Activated CD4-positive, alpha-beta T cell treated with anti-CD3 and anti-CD28 coated beads for 36 hours (primary cell): ENCODE results near the gene TAF4. TPM values are rescaled to one million over a fixed set of nuclear protein-coding genes. Genes with fewer than 3 reads are reported as not detected.
"Not testable (repeated sequence)": the region's sequence is repeated elsewhere in the genome, so short reads cannot be mapped to it uniquely, and the experiment has no call there.

Experiments used
- ATAC-seq: fragments of 200-7000 bp; cut with Tn5 transposase; one replicate; pipeline ENCODE4 v1.10.0; 2021; ENCODE audit warnings: mild to moderate bottlenecking, moderate library complexity
- CTCF ChIA-PET: fragments of 350-600 bp; sonication (Branson Sonifier 250); formaldehyde crosslinking; loops from one replicate; lab custom pipeline; 2021; ENCODE audit warnings: antibody characterized with exemption; lab: Charles Lee
- POLR2A ChIA-PET: fragments of 350-600 bp; sonication (Branson Sonifier 250); formaldehyde crosslinking; loops from one replicate; lab custom pipeline; 2021; ENCODE audit warnings: antibody characterized with exemption, inconsistent platforms; lab: Charles Lee
- DNase-seq: peaks from one replicate; pipeline ENCODE4 v3.0.0-alpha.2; 2020
- H3K27ac Mint-ChIP-seq: one replicate; pipeline ENCODE4 v1.8.0; 2021; ENCODE audit warnings: mixed read lengths
- H3K27me3 Mint-ChIP-seq: one replicate; pipeline ENCODE4 v1.8.0; 2021; ENCODE audit warnings: mixed read lengths
- H3K36me3 Mint-ChIP-seq: one replicate; pipeline ENCODE4 v1.8.0; 2021; ENCODE audit warnings: low read depth, mixed read lengths
- H3K4me1 Mint-ChIP-seq: one replicate; pipeline ENCODE4 v1.8.0; 2021; ENCODE audit warnings: mixed read lengths
- H3K4me3 Mint-ChIP-seq: one replicate; pipeline ENCODE4 v1.8.0; 2021; ENCODE audit warnings: mild to moderate bottlenecking, moderate library complexity, mixed read lengths
- H3K9me3 Mint-ChIP-seq: one replicate; pipeline ENCODE4 v1.8.0; 2021; ENCODE audit warnings: low read depth, mixed read lengths
- intact Hi-C, 2 experiments: fragments of 100-400 bp; cut with DNase I in 1 of 2; cut with micrococcal nuclease in 1 of 2; formaldehyde crosslinking; loops; one replicate each; pipeline versions ENCODE4 v1.14.2 to v1.15.1; 2022 to 2024; cut with DNase I, micrococcal nuclease
- total RNA-seq, 2 experiments: library from RNA; stranded (reverse); gene quantifications; one replicate each; pipeline ENCODE4 v1.2.3, GENCODE V29; 2021

The TAF4 gene
- total RNA-seq, 2 experiments from 2014 or later, result 15.4 to 27.1 TPM

DNA sequence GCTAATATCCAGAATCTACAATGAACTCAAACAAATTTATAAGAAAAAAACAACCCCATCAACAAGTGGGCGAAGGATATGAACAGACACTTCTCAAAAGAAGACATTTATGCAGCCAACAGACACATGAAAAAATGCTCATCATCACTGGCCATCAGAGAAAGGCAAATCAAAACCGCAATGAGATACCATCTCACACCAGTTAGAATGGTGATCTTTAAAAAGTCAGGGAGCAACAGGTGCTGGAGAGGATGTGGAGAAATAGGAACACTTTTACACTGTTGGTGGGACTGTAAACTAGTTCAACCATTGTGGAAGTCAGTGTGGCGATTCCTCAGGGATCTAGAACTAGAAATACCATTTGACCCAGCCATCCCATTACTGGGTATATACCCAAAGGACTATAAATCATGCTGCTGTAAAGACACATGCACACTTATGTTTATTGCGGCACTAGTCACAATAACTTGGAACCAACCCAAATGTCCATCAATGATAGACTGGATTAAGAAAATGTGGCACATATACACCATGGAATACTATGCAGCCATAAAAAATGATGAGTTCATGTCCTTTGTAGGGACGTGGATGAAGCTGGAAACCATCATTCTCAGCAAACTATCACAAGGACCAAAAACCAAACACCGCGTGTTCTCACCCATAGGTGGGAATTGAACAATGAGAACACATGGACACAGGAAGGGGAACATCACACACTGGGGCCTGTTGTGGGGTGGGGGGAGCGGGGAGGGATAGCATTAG, 6.2 kb upstream of the TAF4 start:
- Mint-ChIP-seq H3K9me3 (peaks cover 18% of the 10 kb centered on the region), H3K4me1 (peaks cover 17% of the 10 kb centered on the region)
- H3K27me3 Mint-ChIP-seq, H3K4me3 Mint-ChIP-seq, ATAC-seq, H3K27ac Mint-ChIP-seq, DNase-seq, POLR2A ChIA-PET, intact Hi-C loops, H3K36me3 Mint-ChIP-seq: not testable (repeated sequence)
- CTCF ChIA-PET, result interaction anchor here (1.2 kb wide), 1 partner anchor 18 kb away, joined by 4 read pairs; no protein-coding TSS in a partner anchor

DNA sequence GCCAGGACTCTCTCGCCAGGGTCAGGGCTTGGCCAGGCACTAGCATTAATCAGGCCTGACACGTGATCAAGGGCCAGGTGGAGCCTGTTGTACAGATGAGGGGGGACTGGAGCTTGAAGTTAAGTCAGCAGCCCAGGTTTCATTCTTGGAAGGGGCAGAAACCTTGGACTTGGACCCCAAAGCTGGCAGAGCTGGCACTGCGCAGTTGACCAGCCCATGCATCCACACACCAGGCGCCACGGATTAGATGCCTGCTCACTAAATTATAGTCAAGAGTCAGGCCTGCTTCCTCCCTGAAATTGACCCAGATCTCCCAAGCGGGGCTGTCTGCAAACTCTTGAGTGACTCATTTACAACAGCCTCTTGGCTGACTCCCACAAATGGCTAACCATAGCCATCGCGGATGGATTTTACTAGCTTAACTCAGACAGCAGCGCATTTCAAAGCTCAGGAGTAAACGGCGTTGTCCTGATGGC, 4.1 kb upstream of the TAF4 start:
- H3K9me3 Mint-ChIP-seq, result peaks cover 12% of the 10 kb centered on the region
- no peak overlapping the region for H3K4me3 Mint-ChIP-seq
- no peak for ATAC-seq
- CTCF ChIA-PET, result no interaction called here
- intact Hi-C loops, result loop anchor here in 1 of 2 experiments (5.0 to 10.0 kb wide), 2 partner anchors 338 to 725 kb away; partner anchors contain the start of genes CABLES2 and MRGBP
- no peak for DNase-seq
- H3K36me3 Mint-ChIP-seq, result peaks cover 2% of the 10 kb centered on the region
- H3K27me3 Mint-ChIP-seq, result no peaks in the 10 kb centered on the region
- H3K27ac Mint-ChIP-seq, result no peak overlapping the region
- peaks cover 19% of the 10 kb centered on the region for H3K4me1 Mint-ChIP-seq
- POLR2A ChIA-PET, result no interaction called here

DNA sequence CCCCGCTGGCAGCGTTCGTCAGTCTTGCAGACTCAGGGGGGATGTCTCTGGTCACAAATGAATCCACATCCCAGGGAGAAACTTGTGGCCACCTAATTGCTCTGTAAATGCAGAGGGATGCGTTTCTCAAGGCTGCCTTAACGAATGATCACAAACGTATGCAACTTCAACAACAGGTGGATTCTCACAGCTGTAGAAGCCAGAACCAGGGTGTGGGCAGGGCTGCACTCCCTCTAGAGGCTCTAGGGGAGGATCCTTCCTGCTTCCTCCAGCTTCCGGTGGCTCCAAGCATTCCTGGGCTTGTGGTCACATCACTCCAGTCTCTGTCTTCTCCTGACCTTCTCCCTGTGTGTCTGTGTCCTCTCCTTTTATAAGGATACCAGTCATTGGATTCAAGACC, 3.3 kb upstream of the TAF4 start:
- ATAC-seq, result no peak
- intact Hi-C loops, result loop anchor here in 1 of 2 experiments (5.0 to 10.0 kb wide), 2 partner anchors 338 to 726 kb away; partner anchors contain the start of genes CABLES2 and MRGBP
- ChIA-PET CTCF (no interaction called here), POLR2A (interaction anchor here (0.7 kb wide), 1 partner anchor 1064 kb away, joined by 3 read pairs; no protein-coding TSS in a partner anchor)
- Mint-ChIP-seq H3K4me1 (peaks cover 21% of the 10 kb centered on the region), H3K9me3 (peaks cover 9% of the 10 kb centered on the region), H3K27ac (no peak overlapping the region), H3K27me3 (no peaks in the 10 kb centered on the region), H3K4me3 (no peak overlapping the region), H3K36me3 (peaks cover 2% of the 10 kb centered on the region)
- no peak for DNase-seq

DNA sequence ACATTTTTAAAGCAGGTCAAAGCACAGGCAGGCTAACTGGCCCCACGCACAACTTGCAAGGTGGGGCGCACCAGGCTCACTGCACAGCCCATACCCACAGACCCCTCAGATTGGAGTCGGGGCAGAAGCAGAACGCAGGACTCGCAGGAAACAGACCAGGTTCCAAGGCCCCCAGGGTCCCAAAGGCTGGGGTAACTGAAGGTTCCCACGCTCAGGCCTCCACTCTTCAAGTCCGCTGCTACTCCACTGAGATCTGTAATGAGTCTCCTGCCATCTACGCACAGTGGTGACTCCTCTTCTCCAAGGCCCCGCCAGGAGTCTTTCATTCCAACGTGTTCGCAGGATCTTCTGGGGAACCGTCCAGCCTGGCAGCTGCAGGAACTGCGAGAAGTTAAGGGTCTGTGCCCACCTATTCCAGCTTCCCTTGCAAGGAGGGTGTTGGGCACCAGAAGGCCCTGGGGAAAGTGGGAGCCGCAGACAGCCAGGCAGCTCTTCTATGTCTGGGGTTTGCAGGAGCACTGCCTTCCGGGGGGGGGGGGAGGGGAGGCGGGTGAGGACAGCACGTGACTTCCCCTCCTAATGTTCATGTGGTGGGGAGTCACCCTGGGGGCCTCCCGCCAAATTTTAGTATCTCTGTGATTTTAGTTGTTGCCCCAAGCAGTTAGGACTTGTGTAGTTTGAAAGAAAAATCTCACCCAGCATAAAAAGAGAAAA, 2.0 kb upstream of the TAF4 start:
- ATAC-seq, result no peak
- H3K27ac Mint-ChIP-seq, result peak overlapping the region; percentile 78
- peaks cover 2% of the 10 kb centered on the region for H3K36me3 Mint-ChIP-seq
- peak overlapping the region; percentile 72 for H3K4me3 Mint-ChIP-seq
- intact Hi-C loops, result loop anchor here (2.0 to 10.0 kb wide), 6 partner anchors 37 to 727 kb away; partner anchors contain the start of genes CABLES2 (in 1 of the 2), MRGBP (in 1 of the 2) and RPS21 (in 1 of the 2)
- ChIA-PET CTCF (interaction anchor here (0.9 to 1.2 kb wide), 2 partner anchors 57 to 68 kb away, joined by 3 read pairs; no protein-coding TSS in a partner anchor), POLR2A (interaction anchor here (1.1 to 1.8 kb wide), 2 partner anchors 41 to 54 kb away, joined by 3 to 14 read pairs; no protein-coding TSS in a partner anchor)
- DNase-seq, result peak; percentile 35
- H3K27me3 Mint-ChIP-seq, result no peaks in the 10 kb centered on the region
- no peaks in the 10 kb centered on the region for H3K9me3 Mint-ChIP-seq
- H3K4me1 Mint-ChIP-seq, result peaks cover 34% of the 10 kb centered on the region

DNA sequence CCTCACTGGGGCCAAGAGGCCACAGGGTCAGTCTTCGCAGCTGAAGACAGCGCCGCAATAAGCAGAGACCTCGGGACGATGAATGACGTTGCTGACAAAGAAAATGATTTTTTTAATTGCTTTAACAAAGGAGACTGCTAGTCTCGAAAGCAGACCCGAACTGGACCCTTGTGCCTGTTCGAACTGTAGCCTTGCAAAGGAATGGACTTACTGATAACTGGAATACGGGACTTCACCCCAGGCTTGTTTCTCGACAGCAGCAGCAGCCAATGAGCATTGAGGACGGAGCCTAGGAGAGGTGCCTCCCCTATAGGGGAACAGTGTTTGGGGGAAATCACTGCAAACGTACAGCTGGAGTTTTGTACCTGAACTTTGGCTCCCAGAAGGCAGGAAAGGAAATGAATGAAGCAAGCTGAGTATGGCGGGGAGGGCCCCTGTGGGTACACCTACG, 1.3 kb upstream of the TAF4 start:
- ChIA-PET CTCF (interaction anchor here (1.0 to 1.2 kb wide), 3 partner anchors 54 to 73 kb away, joined by 3 read pairs; no protein-coding TSS in a partner anchor), POLR2A (interaction anchor here (0.7 to 1.8 kb wide), 5 partner anchors 41 to 235 kb away, joined by 3 to 14 read pairs (median 4); partner anchors contain the start of genes ADRM1 and MTG2)
- Mint-ChIP-seq H3K4me1 (peaks cover 41% of the 10 kb centered on the region), H3K4me3 (peak overlapping the region; percentile 72), H3K9me3 (no peaks in the 10 kb centered on the region), H3K36me3 (peaks cover 6% of the 10 kb centered on the region), H3K27me3 (no peaks in the 10 kb centered on the region), H3K27ac (peak overlapping the region; percentile 78)
- intact Hi-C loops, result loop anchor here (1.0 to 10.0 kb wide), 11 partner anchors 36 to 728 kb away; partner anchors contain the start of genes LSM14B (in 2 of the 2), ADRM1 (in 1 of the 2), CABLES2 (in 1 of the 2) and MRGBP (in 1 of the 2)
- ATAC-seq (peak; percentile 17), DNase-seq (peak; percentile 51)

DNA sequence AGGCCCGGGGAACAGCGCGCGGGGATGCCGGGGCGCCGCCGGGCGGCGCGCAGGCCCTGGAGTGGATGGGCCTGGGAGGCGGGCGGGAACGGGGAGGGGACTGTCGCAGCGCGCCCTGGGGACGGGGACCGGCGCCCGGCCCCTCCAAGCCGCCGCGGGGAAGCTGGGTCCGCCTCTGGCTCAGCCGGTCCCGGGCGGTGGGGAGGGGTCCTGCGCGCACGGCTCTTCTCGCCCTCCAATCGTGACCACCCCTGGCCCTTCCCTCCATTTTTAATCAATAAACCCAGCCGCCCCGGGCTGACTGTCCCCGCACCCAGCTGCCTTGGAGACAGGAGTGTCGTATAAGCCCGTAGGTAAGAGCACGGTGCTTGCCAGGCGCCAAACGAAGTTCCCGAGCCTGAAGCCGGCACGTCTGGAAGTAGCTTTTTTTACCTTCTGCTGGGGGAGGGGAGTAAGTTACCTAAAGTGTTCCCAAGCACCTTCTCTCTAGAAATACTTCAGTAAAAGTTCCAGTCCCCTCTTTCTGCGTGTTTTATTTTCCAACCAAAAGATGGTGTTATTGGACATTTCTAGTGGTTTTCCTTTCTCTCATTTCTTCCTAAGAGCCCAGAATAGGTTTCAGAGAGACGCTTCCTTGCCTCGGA, 780 bp upstream of the TAF4 start:
- ChIA-PET POLR2A (interaction anchor here (0.7 to 1.8 kb wide), 5 partner anchors 40 to 236 kb away, joined by 3 to 14 read pairs (median 4); partner anchors contain the start of genes ADRM1 and MTG2), CTCF (interaction anchor here (1.0 kb wide), 2 partner anchors 55 to 74 kb away, joined by 3 read pairs; no protein-coding TSS in a partner anchor)
- DNase-seq, result peak; percentile 69
- H3K27ac Mint-ChIP-seq, result peak overlapping the region; percentile 78
- intact Hi-C loops, result loop anchor here (1.0 to 10.0 kb wide), 11 partner anchors 36 to 728 kb away; partner anchors contain the start of genes LSM14B (in 2 of the 2), ADRM1 (in 1 of the 2), CABLES2 (in 1 of the 2) and MRGBP (in 1 of the 2)
- H3K4me3 Mint-ChIP-seq, result peak overlapping the region; percentile 72
- H3K36me3 Mint-ChIP-seq, result peaks cover 6% of the 10 kb centered on the region
- no peaks in the 10 kb centered on the region for H3K27me3 Mint-ChIP-seq
- H3K4me1 Mint-ChIP-seq, result peaks cover 46% of the 10 kb centered on the region
- H3K9me3 Mint-ChIP-seq, result no peaks in the 10 kb centered on the region
- ATAC-seq, result peak; percentile 46

DNA sequence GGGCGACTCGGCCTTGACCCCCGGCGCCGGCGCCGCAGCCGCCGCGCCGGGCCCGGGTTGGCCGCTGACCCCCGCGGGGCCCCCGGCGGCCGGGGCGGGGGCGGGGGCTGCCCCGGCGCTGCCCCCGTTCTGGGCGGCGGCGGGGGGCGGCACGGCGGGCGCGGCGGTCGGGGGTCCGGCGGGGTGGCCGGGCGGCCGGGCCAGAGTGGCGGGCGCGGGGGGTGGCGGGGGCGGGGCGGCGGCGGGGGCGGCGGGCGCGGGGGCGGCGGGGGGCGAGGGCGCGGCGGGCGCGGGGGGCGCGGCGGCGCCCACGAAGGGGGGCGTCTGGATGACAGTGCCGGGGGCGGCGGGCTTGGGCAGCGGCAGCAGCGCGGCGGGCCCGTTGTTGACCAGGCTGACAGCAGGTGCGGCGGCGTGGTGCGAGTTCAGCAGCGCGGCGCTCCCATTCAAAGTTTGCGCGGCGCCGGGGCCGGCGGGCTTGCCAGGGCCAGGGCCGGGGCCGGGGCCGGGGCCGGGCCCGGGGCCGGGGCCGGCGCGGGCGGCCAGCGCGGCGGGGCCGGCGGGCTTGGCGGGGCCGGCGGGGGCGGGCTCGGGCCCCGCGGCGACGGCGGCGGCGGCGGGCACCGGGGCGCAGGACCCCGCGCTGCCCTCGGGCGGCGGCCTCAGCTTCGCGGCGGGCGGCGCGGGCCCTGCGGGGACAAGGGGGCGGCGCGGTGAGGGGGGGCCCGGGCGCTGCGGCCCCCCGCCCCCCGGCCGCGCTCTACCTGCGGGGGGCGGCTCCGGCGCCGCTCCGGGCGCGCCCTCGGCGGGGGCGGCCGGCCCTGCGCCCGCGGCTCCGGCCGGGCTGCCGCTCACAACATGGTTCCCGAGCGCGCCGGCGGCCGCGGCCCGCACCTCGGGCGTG, 659 bp downstream of the TAF4 start:
- Mint-ChIP-seq H3K36me3 (peaks cover 6% of the 10 kb centered on the region), H3K4me1 (peaks cover 60% of the 10 kb centered on the region), H3K27ac (no peak overlapping the region), H3K4me3 (peak overlapping the region; percentile 75), H3K9me3 (no peaks in the 10 kb centered on the region), H3K27me3 (no peaks in the 10 kb centered on the region)
- peak; percentile 48 for DNase-seq
- intact Hi-C loops, result loop anchor here (5.0 to 10.0 kb wide), 3 partner anchors 38 to 730 kb away; partner anchors contain the start of genes CABLES2 (in 1 of the 2) and MRGBP (in 1 of the 2)
- POLR2A ChIA-PET, result interaction anchor here (0.6 to 1.8 kb wide), 2 partner anchors 57 to 77 kb away, joined by 3 to 9 read pairs; partner anchors contain the start of gene LSM14B
- peak; percentile 4 for ATAC-seq
- CTCF ChIA-PET, result no interaction called here

DNA sequence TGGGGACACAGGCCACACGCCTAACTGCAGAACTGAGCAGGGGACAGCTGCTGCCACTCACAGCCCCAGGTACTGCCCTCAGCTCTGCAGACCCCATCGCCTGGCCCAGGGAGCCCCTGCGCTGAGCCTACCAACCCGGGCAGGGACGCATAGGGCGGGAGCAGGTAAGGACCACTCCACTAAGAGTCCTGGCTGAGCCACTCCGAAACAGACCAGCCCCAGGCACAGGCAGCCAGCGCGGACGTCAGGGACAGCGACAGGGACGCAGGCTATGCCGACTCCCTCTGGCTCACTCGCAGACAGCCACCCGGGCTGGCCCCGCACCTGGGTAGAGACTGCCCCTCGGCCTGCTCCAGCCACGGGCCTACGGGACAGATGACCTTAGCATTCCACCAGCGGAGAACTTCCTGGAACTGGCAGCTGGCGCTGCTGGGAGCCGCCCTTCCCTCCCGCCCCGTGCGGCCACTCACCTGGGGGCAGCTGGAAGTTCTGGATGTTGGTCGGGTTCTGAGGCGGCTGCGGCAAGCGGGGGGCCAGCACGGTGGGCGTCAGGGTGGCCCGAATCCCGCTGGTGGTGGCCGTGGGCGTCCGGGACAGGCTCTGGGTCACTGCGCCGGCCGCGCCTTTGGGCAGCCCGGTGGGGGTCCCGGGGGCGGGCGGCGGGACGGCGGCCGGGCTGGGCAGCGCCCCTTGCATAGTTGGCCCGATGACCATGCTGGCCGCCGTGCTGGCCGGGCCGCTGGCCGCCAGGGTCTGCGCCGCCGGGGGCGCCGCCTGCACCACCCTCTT, 1.5 kb downstream of the TAF4 start:
- peak overlapping the region; percentile 74 for H3K4me3 Mint-ChIP-seq
- no peaks in the 10 kb centered on the region for H3K27me3 Mint-ChIP-seq
- no peaks in the 10 kb centered on the region for H3K9me3 Mint-ChIP-seq
- DNase-seq (peak; percentile 16), ATAC-seq (no peak)
- ChIA-PET CTCF (no interaction called here), POLR2A (no interaction called here)
- H3K36me3 Mint-ChIP-seq, result peaks cover 8% of the 10 kb centered on the region
- intact Hi-C loops, result loop anchor here (5.0 to 10.0 kb wide), 2 partner anchors 37 to 731 kb away; partner anchors contain the start of gene MRGBP (in 1 of the 2)
- peak overlapping the region; percentile 63 for H3K27ac Mint-ChIP-seq
- peaks cover 68% of the 10 kb centered on the region for H3K4me1 Mint-ChIP-seq
